Smooth muscle cell (in vitro differentiated cells): ENCODE data around the gene IL20. TPM values are rescaled to one million over a fixed set of nuclear protein-coding genes. Genes with fewer than 3 reads are reported as not detected.

ENCODE experiments used
- DNase-seq: peaks from one replicate; lab custom pipeline; 2025; ENCODE audit not compliant: unreplicated experiment; lab: John Stamatoyannopoulos, UW
- H2AFZ ChIP-seq: fragments of 200-600 bp; sonication (generic); 2 replicates; pipeline ENCODE4 v1.6.0; 2016; ENCODE audit warnings: antibody characterized with exemption, low read depth, mild to moderate bottlenecking
- H3F3A ChIP-seq: fragments of 200-600 bp; sonication (generic); 2 replicates; pipeline ENCODE4 v1.6.0; 2017; ENCODE audit warnings: antibody characterized with exemption, low read depth
- H3K27ac ChIP-seq: fragments of 200-600 bp; sonication (generic); 2 replicates; pipeline ENCODE4 v1.5.1; 2016; ENCODE audit warnings: low read depth, mild to moderate bottlenecking
- H3K27me3 ChIP-seq: fragments of 200-600 bp; sonication (generic); 2 replicates; pipeline ENCODE4 v1.6.1; 2016; ENCODE audit warnings: low read depth, mild to moderate bottlenecking
- H3K36me3 ChIP-seq: fragments of 200-600 bp; sonication (generic); 2 replicates; pipeline ENCODE4 v1.5.1; 2016; ENCODE audit warnings: low read depth
- H3K4me1 ChIP-seq: fragments of 200-600 bp; sonication (generic); 2 replicates; pipeline ENCODE4 v1.5.1; 2016; ENCODE audit warnings: low read depth
- H3K4me2 ChIP-seq: fragments of 200-600 bp; sonication (generic); 2 replicates; pipeline ENCODE4 v1.6.0; 2016; ENCODE audit warnings: mild to moderate bottlenecking
- H3K4me3 ChIP-seq: fragments of 200-600 bp; sonication (generic); 2 replicates; pipeline ENCODE4 v1.5.1; 2016; ENCODE audit warnings: mild to moderate bottlenecking
- H3K79me2 ChIP-seq: fragments of 200-600 bp; sonication (generic); 2 replicates; pipeline ENCODE4 v1.6.0; 2016; ENCODE audit warnings: low read depth, mild to moderate bottlenecking
- H3K9ac ChIP-seq: fragments of 200-600 bp; sonication (generic); 2 replicates; pipeline ENCODE4 v1.6.0; 2016; ENCODE audit warnings: low read depth
- H3K9me3 ChIP-seq: fragments of 200-600 bp; sonication (generic); replicated peaks from 2 replicates; pipeline ENCODE4 v1.5.1; 2016; ENCODE audit warnings: low read depth
- H4K20me1 ChIP-seq: fragments of 200-600 bp; sonication (generic); 2 replicates; pipeline ENCODE4 v1.6.0; 2016; ENCODE audit warnings: low read depth
- WGBS: methylation state at CpG from one replicate; pipeline ENCODE4 v1.1.7; 2016; ENCODE audit warnings: low lambda C conversion rate; 5-methylcytosine and 5-hydroxymethylcytosine counted together
- polyA plus RNA-seq: library from polyadenylated mRNA; unstranded; fragments of >200 nt; fragmentation: Nextera tagmentation; extraction: Ambion mirVana; gene quantifications from 2 replicates; pipeline ENCODE4 v1.2.1, GENCODE V29; 2016
- total RNA-seq: library from RNA; depleted of rRNA; stranded (reverse); fragments of >200 nt; gene quantifications from 2 replicates; pipeline ENCODE4 v1.2.3, GENCODE V29; 2014
- TF ChIP-seq, protein P1 (sequence below): fragments of 200-600 bp; sonication (generic); IDR thresholded peaks from 2 replicates; pipeline ENCODE4 v1.5.1; 2017; ENCODE audit warnings: borderline replicate concordance, mild to moderate bottlenecking, antibody characterized with exemption; ENCODE audit not compliant: insufficient read depth, poor library complexity, severe bottlenecking

Gene IL20
- total and polyA plus RNA-seq, 2 experiments from 2014 or later = not detected

DNA sequence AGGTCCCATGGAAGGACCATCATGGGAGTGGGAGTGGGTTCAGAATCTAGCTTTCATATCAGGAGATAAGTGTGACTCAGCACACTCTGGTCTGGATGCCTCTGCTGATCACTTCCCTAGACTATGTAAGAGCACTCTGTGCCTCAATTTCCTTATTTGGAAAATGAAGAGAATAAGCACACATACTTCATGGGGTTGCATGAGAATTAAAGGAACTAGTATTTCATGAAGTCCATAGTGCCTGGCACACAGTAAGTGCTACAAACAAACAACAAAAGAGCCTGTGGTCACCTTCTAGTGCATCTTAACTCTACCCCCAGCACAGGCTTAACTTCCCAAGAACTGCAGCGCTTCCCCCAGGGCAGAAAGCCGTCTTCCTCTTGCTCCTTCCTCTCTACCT is 9.6 kb upstream of the IL20 start:
- Histone ChIP-seq H3K9ac (no peak overlapping the region), H3K27me3 (peaks cover 7% of the 10 kb centered on the region), H4K20me1 (no peaks in the 10 kb centered on the region), H3K4me1 (no peaks in the 10 kb centered on the region), H2AFZ (no peak overlapping the region), H3K79me2 (no peaks in the 10 kb centered on the region), H3K4me3 (no peak overlapping the region), H3F3A (no peaks in the 10 kb centered on the region), H3K36me3 (no peaks in the 10 kb centered on the region), H3K4me2 (no peak overlapping the region), H3K27ac (no peak overlapping the region), H3K9me3 (no peaks in the 10 kb centered on the region)
- WGBS = 95% methylated on average over 2 of the region's 2 CpGs
- no peak for DNase-seq
- TF ChIP-seq, protein P1, sequence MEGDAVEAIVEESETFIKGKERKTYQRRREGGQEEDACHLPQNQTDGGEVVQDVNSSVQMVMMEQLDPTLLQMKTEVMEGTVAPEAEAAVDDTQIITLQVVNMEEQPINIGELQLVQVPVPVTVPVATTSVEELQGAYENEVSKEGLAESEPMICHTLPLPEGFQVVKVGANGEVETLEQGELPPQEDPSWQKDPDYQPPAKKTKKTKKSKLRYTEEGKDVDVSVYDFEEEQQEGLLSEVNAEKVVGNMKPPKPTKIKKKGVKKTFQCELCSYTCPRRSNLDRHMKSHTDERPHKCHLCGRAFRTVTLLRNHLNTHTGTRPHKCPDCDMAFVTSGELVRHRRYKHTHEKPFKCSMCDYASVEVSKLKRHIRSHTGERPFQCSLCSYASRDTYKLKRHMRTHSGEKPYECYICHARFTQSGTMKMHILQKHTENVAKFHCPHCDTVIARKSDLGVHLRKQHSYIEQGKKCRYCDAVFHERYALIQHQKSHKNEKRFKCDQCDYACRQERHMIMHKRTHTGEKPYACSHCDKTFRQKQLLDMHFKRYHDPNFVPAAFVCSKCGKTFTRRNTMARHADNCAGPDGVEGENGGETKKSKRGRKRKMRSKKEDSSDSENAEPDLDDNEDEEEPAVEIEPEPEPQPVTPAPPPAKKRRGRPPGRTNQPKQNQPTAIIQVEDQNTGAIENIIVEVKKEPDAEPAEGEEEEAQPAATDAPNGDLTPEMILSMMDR = no peak

GRCh38 chr1:206856674-206857464 is 8.6 kb upstream of the IL20 start:
- no peak overlapping the region for H3K4me2 ChIP-seq
- H3F3A ChIP-seq = no peaks in the 10 kb centered on the region
- no peaks in the 10 kb centered on the region for H3K79me2 ChIP-seq
- H3K4me1 ChIP-seq = no peaks in the 10 kb centered on the region
- no peak overlapping the region for H3K27ac ChIP-seq
- no peak overlapping the region for H3K4me3 ChIP-seq
- no peaks in the 10 kb centered on the region for H3K36me3 ChIP-seq
- TF ChIP-seq, protein P1 = no peak
- no peak overlapping the region for H2AFZ ChIP-seq
- 91% methylated on average over 5 of the region's 5 CpGs for WGBS
- no peak overlapping the region for H3K9ac ChIP-seq
- DNase-seq = no peak
- H4K20me1 ChIP-seq = no peaks in the 10 kb centered on the region
- no peaks in the 10 kb centered on the region for H3K9me3 ChIP-seq
- peaks cover 16% of the 10 kb centered on the region for H3K27me3 ChIP-seq

DNA sequence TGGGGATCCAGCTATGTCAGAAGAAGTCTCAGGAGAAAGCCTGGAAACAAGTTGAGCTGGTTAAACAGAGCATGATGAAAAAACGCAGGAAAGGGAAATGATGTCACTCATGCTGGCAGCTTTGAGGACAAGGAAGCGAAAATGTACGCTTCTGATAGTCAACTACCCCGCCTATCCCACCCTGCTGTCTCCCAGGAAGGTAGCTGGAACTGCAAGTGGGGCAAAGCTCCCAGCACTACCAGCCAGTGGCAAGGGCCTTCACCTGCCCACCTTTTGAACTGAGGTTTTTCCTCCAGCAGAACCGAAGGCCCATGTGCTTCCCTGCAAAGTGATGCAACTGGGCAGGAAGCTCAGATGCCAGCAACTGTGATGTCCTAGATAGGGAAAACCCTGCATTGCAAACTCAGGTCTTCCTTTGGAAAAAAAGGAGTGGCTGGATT is 6.3 kb upstream of the IL20 start:
- Histone ChIP-seq H4K20me1 (no peaks in the 10 kb centered on the region), H3K27me3 (peaks cover 26% of the 10 kb centered on the region), H3K36me3 (no peaks in the 10 kb centered on the region), H3K9me3 (no peaks in the 10 kb centered on the region), H3K4me1 (no peaks in the 10 kb centered on the region), H2AFZ (no peak overlapping the region), H3K4me3 (no peak overlapping the region), H3K27ac (no peak overlapping the region), H3K4me2 (no peak overlapping the region), H3K9ac (no peak overlapping the region), H3K79me2 (no peaks in the 10 kb centered on the region), H3F3A (no peaks in the 10 kb centered on the region)
- 87% methylated on average over 5 of the region's 5 CpGs for WGBS
- DNase-seq = no peak
- TF ChIP-seq, protein P1 = no peak

GRCh38 chr1:206860165-206860564 is 5.3 kb upstream of the IL20 start:
- Histone ChIP-seq H3K4me3 (no peak overlapping the region), H2AFZ (no peak overlapping the region), H3K27me3 (peaks cover 26% of the 10 kb centered on the region), H3K9me3 (no peaks in the 10 kb centered on the region), H3K79me2 (no peaks in the 10 kb centered on the region), H3K4me1 (no peaks in the 10 kb centered on the region), H3K4me2 (no peak overlapping the region), H3K36me3 (no peaks in the 10 kb centered on the region), H3K27ac (no peak overlapping the region), H3F3A (no peaks in the 10 kb centered on the region), H4K20me1 (no peaks in the 10 kb centered on the region), H3K9ac (no peak overlapping the region)
- 93% methylated on average over 4 of the region's 4 CpGs for WGBS
- TF ChIP-seq, protein P1 = no peak
- DNase-seq = no peak
